Measurements from ENCODE around the gene TUBGCP2.
A peak's percentile ranks its signal among the peaks of the same experiment; 100 is the strongest.

Gene TUBGCP2

GRCh38 chr10:133346413-133346812 lies 37.7 kb upstream of the TUBGCP2 start:
- DNase-seq (ENCODE audit: low read depth), result no peak
- no peak overlapping the region for H3K4me3 ChIP-seq (ENCODE audit: low read depth, low read length)

- no peak for DNase-seq (ENCODE audit: low read depth)
- no peak overlapping the region for H3K4me3 ChIP-seq (ENCODE audit: low read depth, low read length)
These were observed 35.6 kb upstream of the TUBGCP2 start for GRCh38 chr10:133344236-133344635.

GRCh38 chr10:133343558-133343957 lies 34.9 kb upstream of the TUBGCP2 start:
- no peak for DNase-seq (ENCODE audit: low read depth)
- no peak overlapping the region for H3K4me3 ChIP-seq (ENCODE audit: low read depth, low read length)

GRCh38 chr10:133342942-133343341 lies 34.3 kb upstream of the TUBGCP2 start:
- no peak overlapping the region for H3K4me3 ChIP-seq (ENCODE audit: low read depth, low read length)
- no peak for DNase-seq (ENCODE audit: low read depth)

GRCh38 chr10:133341983-133342382 lies 33.3 kb upstream of the TUBGCP2 start:
- no peak overlapping the region for H3K4me3 ChIP-seq (ENCODE audit: low read depth, low read length)
- no peak for DNase-seq (ENCODE audit: low read depth)

- no peak for DNase-seq (ENCODE audit: low read depth)
- no peak overlapping the region for H3K4me3 ChIP-seq (ENCODE audit: low read depth, low read length)
These were observed 31.2 kb upstream of the TUBGCP2 start for GRCh38 chr10:133339708-133340380.

- no peak overlapping the region for H3K4me3 ChIP-seq (ENCODE audit: low read depth, low read length)
- DNase-seq (ENCODE audit: low read depth), result no peak
These were observed 29.7 kb upstream of the TUBGCP2 start for GRCh38 chr10:133338080-133339071.

GRCh38 chr10:133337370-133337725 lies 28.7 kb upstream of the TUBGCP2 start:
- no peak overlapping the region for H3K4me3 ChIP-seq (ENCODE audit: low read depth, low read length)
- DNase-seq (ENCODE audit: low read depth), result no peak

GRCh38 chr10:133336577-133337369 lies 28.1 kb upstream of the TUBGCP2 start, which contains the start of gene CALY:
Gene CALY (minus strand): TSS chr10:133336896. CDS start chr10:133328989, 7,907 bp downstream.
- DNase-seq (ENCODE audit: low read depth), result no peak
- peak within 1 kb of the TSS; percentile 45 for H3K4me3 ChIP-seq (ENCODE audit: low read depth, low read length)

GRCh38 chr10:133336118-133336576 lies 27.5 kb upstream of the TUBGCP2 start:
- peak overlapping the region; percentile 45 for H3K4me3 ChIP-seq (ENCODE audit: low read depth, low read length)
- no peak for DNase-seq (ENCODE audit: low read depth)

- peak; percentile 13 for DNase-seq (ENCODE audit: low read depth)
These were observed 26.8 kb upstream of the TUBGCP2 start for GRCh38 chr10:133335246-133336117.

GRCh38 chr10:133334503-133335245 lies 26.0 kb upstream of the TUBGCP2 start:
- no peak for DNase-seq (ENCODE audit: low read depth)
- peak overlapping the region; percentile 45 for H3K4me3 ChIP-seq (ENCODE audit: low read depth, low read length)

More at GRCh38 chr10:133335246-133336117, 26.8 kb upstream of the TUBGCP2 start:
- peak overlapping the region; percentile 45 for H3K4me3 ChIP-seq (ENCODE audit: low read depth, low read length)

- H3K4me3 ChIP-seq (ENCODE audit: low read depth, low read length), result no peak overlapping the region
- DNase-seq (ENCODE audit: low read depth), result no peak
These were observed 24.4 kb upstream of the TUBGCP2 start for GRCh38 chr10:133332936-133333699.

- peak overlapping the region; percentile 17 for H3K4me3 ChIP-seq (ENCODE audit: low read depth, low read length)
- no peak for DNase-seq (ENCODE audit: low read depth)
These were observed 21.0 kb upstream of the TUBGCP2 start for GRCh38 chr10:133329491-133330202.

GRCh38 chr10:133328358-133329343 lies 20.0 kb upstream of the TUBGCP2 start:
- H3K4me3 ChIP-seq (ENCODE audit: low read depth, low read length), result no peak overlapping the region
- DNase-seq (ENCODE audit: low read depth), result no peak

Data from skeletal muscle cell (primary cell).